ENCODE measurements around the gene TEKTIP1. TPM values are rescaled to one million over a fixed set of nuclear protein-coding genes. Genes with fewer than 3 reads are reported as not detected.

Gene TEKTIP1
- total and polyA plus RNA-seq, 10 of the 15 experiments (the other 5 are each of a cell fraction or from before 2014, with no cell fraction given), result 0.18 to 2.6 (median 0.60) TPM; not detected in 5

- Histone ChIP-seq H2AFZ (ENCODE audit: control insufficient read depth, low read depth, low read length) (no peak overlapping the region), H3K4me1 (ENCODE audit: control insufficient read depth, insufficient read depth, low read length) (peaks cover 3% of the 10 kb centered on the region), H3K9ac (ENCODE audit: control insufficient read depth, insufficient read depth, low read length) (no peak overlapping the region), H3K27ac (ENCODE audit: control insufficient read depth, insufficient read depth) (no peak overlapping the region), H3K79me2 (ENCODE audit: control insufficient read depth, insufficient read depth, low read length) (peaks cover 3% of the 10 kb centered on the region), H4K20me1 (ENCODE audit: control insufficient read depth, insufficient read depth) (no peaks in the 10 kb centered on the region), H3K27me3 (replicated peaks in 1 of 2; ENCODE audit: control insufficient read depth in 2 of 2, insufficient read depth in 2 of 2, low read length in 1 of 2) (no peaks in the 10 kb centered on the region), H3K9me3 (replicated peaks; ENCODE audit: control insufficient read depth, insufficient read depth, low read length) (no peaks in the 10 kb centered on the region), H3K36me3 (ENCODE audit: control insufficient read depth in 2 of 2, insufficient read depth in 2 of 2, low read length in 1 of 2) (no peaks in the 10 kb centered on the region; a peak in 1 of 4 replicates), H3K4me2 (ENCODE audit: control insufficient read depth, insufficient read depth) (no peak overlapping the region), H3K4me3 (no peak overlapping the region)
- 69% methylated on average over 7 of the region's 7 CpGs for WGBS (ENCODE audit: insufficient coverage, insufficient replicate concordance, low lambda C conversion rate, missing lambda C conversion rate)
- ChIA-PET POLR2A (interaction anchor here (1.2 kb wide), 1 partner anchor 13 kb away, joined by 4 read pairs; the partner anchor contains the start of gene MFSD12), CTCF (no interaction called here), SMC1A (ENCODE audit: uncharacterized antibody, unreplicated experiment) (no interaction called here), RAD21 (ENCODE audit: unreplicated experiment) (no interaction called here)
- no TSS peak for BruUV-seq (replicated peaks)
- intact Hi-C loops (cut with micrococcal nuclease; ENCODE audit: unreplicated experiment), result loop anchor here (5.0 kb wide), 1 partner anchor 37 kb away; the partner anchor contains the start of gene TBXA2R
- ATAC-seq (no peak), FAIRE-seq (no peak), DNase-seq (ENCODE audit: low read depth, low spot score) (no peak)
- TF ChIP-seq ZBTB4 (CRISPR knock-in tag; IDR thresholded peaks at IDR 0.05), result no peak
- TF ChIP-seq POU2F2 (IDR thresholded peaks at IDR 0.05; ENCODE audit: borderline replicate concordance, low read depth, low read length), result no peak
- TF ChIP-seq TARDBP (IDR thresholded peaks at IDR 0.05; ENCODE audit: borderline replicate concordance), result no peak
- no peak for TF ChIP-seq BMI1 (IDR thresholded peaks at IDR 0.05; ENCODE audit: borderline replicate concordance)
- no peak for TF ChIP-seq CEBPB (IDR thresholded peaks at IDR 0.05; ENCODE audit: borderline replicate concordance in 1 of 2, low read depth in 2 of 2, low read length in 2 of 2)
- TF ChIP-seq HDAC2 (IDR thresholded peaks at IDR 0.05), result no peak
- no peak for TF ChIP-seq SUZ12 (IDR thresholded peaks at IDR 0.05; ENCODE audit: unreplicated experiment)
- TF ChIP-seq TAF1 (IDR thresholded peaks at IDR 0.05; ENCODE audit: borderline replicate concordance, low read depth, low read length), result no peak
- no peak for TF ChIP-seq SIN3A (IDR thresholded peaks at IDR 0.05; ENCODE audit: low read depth, low read length)
- no peak for TF ChIP-seq YY1 (IDR thresholded peaks at IDR 0.05; ENCODE audit: low read depth, low read length)
- TF ChIP-seq KLF5 (IDR thresholded peaks at IDR 0.05; ENCODE audit: partially characterized antibody), result no peak
- no peak for TF ChIP-seq HDGF (IDR thresholded peaks at IDR 0.05)
- in situ Hi-C loops (cut with MboI), result no loop called here
These were observed 31.6 kb downstream of the TEKTIP1 start for GRCh38 chr19:3570606-3571011.
